Measurements from ENCODE around the gene SPTBN5.

Gene SPTBN5

GRCh38 chr15:41903782-41904181 lies 9.9 kb upstream of the SPTBN5 start:
- no peak for DNase-seq (ENCODE audit: low spot score)

- no peak for DNase-seq (ENCODE audit: low spot score)
These were observed 7.6 kb upstream of the SPTBN5 start for GRCh38 chr15:41901431-41901830.

DNA sequence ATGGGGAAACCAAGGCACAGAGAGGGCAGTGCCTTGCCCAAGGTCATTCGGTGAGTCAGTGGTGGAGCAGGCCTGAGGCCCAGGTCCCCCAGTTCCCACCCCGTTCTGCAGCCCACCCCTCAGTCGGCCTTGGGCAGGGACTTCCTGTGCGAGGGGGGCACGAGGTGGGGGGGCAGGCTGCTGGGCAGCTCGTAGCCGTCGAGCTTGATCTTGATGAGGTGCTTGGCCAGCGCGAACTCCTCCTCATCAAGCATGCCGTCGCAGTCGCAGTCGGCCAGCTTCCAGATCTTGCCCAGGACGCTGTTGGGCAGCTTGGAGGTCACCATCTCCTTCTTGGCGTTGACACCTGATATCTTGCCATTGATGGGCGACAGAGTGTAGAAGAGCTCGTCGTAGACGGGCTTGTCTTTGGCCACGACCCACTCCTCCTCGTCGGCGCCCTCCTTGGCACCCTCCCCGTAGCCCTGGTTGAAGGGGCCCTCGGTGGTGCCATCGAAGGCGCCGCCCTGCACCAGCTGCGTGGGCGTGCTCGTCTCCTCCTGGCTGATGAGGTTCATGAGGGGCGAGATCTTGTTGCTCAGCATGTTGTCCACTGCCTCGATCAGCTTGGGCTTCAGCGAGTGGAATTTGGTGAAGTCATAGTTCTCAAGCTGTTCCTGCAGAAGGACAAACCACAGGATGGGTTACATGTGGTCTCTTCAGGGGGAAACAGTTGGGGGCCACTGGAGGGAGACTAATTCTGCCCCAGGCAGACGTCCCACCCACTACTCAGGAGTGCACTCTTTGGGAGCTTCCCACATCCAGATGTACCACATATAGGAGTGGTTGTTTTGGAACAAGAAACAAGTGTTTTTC lies 6.9 kb upstream of the SPTBN5 start:
- no peak for DNase-seq (ENCODE audit: low spot score)

- no peak for DNase-seq (ENCODE audit: low spot score)
These were observed 6.1 kb upstream of the SPTBN5 start for GRCh38 chr15:41899854-41900442.

DNA sequence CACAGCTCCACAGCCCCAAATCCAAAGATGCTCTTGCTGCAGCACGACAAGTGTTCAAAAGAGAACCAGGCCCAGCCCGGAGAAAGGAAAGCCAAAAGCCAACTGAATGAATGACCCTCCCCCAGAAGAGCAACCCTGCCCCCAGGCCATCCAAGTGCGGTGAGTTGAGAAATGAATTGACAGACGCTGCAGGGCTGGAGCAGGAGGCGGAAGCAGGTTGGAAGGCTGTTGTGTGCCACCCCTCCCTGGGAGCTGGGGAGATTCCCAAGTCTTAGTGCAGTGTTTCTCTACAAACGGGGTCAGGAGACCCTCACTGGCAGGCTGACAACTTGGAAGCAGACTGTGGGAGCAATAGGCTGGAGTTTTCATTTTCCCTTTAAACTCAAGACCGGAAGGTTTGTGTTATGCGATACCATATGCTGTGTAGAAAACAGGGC lies 3.5 kb upstream of the SPTBN5 start:
- DNase-seq (ENCODE audit: low spot score) = no peak

DNA sequence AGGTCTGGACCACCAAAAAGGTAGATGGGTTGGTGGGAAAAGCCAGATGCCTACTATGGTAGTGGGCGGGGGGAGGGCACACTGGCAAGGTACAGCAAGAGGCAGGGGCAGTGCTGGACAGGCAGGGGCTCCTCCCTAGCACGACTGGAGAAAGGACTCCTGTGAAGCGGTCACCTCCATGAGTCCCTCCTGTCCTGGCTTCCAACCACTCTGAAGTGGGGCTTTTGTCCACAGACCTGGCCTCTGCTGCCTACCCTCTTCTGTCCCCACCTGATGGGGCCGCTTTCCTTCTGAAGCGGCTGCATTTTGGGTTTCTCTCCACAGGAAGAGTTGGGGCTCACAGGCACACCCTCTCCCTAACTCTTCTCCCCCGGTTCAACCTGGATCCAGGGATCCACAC lies 2.7 kb upstream of the SPTBN5 start:
- DNase-seq (ENCODE audit: low spot score) = no peak

DNA sequence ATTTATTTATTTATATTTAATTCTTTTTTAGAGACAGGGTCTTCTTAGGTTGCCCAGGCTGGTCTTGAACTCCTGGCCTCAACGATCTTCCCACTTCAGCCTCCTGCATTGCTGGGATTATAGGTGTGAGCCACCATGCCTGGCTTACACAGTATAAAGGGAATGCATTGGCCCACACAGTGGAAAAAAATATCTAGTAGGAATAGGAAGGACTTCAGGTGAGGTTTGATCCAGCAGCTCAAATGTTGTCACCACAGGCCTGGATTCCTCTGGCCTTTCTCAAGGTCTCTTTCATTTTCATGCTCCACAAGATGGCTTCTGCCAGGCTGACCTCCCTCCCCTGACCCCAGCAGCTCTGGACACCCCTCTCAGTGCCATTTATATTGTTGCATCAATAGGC lies 2.1 kb upstream of the SPTBN5 start:
- no peak for DNase-seq (ENCODE audit: low spot score)

DNA sequence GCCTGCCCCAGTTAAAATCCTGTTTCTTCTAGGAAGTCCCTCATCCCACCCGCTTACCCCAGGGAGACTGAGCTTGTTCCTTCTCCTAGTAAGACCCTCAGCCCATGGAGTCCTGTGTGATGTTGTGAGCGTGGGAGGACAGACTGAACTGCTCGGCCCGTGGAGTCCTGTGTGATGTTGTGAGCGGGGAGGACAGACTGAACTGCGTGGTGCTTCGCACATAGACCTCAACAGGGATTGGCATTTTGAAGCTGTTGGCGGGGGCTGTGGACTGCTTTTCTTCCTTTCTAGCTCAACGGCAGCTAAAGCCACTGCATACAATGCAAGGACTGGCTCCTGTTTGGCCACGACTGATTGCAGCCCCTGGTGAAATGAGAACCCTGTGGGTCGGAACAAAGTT lies 1.6 kb upstream of the SPTBN5 start:
- DNase-seq (ENCODE audit: low spot score) = no peak

- DNase-seq (ENCODE audit: low spot score) = no peak
These were observed 1.1 kb upstream of the SPTBN5 start for GRCh38 chr15:41894791-41895463.

DNA sequence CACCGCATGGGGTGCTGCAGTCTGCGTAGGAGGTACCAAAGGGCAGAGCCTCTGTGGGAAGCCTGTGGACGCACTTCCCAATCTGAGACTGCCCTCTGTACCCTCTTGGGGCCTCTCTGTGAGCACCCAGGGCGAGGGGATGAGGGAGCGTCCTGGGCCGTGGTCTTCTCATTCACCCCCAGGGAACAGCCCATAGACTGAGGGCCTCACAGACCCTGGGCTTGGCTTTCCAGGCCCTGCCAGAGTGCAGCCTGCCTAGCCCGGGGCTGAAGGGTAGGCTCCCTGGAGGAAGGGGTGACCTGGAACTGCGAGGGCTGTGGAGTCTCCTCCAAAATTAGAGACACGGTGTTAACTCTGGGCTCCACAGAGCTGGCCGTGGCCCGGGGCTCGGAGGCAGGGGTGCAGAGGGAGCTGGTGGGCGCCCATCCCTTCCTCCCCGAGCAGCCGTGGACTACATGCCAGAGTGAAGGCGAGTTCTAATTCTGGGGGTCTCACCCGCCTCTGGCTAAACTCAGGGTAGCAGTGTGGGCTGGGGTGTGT lies 468 bp upstream of the SPTBN5 start:
- DNase-seq (ENCODE audit: low spot score) = no peak

- no peak for DNase-seq (ENCODE audit: low spot score)
These were observed 1.0 kb downstream of the SPTBN5 start for GRCh38 chr15:41892621-41893421.

DNA sequence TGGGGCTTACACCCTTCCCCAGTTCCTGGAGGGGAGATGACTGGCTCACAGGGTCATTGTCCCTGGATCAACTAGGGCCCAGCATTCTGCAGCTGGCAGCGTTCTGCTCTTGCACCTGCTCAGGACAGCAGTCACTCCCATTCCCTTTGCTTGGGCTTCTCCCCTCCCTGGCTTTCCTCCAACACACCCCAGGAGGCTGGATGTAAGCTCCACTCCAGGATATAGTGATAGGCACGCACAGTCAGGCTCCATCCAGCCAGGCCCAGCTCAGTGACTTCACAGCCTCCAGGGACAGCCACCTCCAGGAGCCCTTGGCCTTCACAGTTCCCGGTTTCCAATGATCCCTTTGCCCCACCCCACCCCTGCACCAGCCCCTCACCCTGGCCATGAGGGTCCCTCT lies 1.9 kb downstream of the SPTBN5 start:
- no peak for DNase-seq (ENCODE audit: low spot score)

- no peak for DNase-seq (ENCODE audit: low spot score)
These were observed 2.6 kb downstream of the SPTBN5 start for GRCh38 chr15:41891226-41891625.

DNA sequence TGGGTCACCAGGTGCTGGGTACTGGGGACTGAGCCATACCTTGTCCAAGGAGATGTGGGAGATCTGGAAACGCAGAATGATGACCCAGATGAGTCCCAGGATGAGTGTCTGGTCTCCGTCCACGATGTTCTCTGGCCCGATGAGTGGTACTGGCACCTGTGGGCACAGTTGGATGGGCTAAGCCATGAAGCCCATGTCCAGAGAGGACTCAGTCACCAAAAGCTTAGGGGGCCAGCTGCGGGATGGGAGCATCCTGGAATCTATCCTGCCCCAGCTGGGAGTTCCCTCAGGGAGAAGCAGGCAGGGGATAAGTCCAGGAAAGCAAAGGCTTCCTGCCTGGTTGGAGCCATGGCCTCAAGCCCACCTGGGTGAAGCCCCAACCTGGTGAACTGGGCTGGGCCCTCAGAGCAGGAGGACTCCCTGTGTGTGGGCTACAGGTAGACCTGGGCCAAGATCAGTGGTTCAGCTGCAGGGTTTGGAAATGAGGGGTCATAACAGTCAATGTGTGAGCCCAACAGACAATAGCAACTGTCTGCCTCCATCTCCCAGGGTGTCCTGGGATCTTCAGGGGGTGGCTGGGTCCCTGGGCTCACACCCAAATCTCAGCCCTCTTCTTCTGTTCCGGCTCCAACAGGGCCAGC lies 3.7 kb downstream of the SPTBN5 start:
- no peak for DNase-seq (ENCODE audit: low spot score)

GRCh38 chr15:41888662-41889253 lies 5.1 kb downstream of the SPTBN5 start:
- no peak for DNase-seq (ENCODE audit: low spot score)

- no peak for DNase-seq (ENCODE audit: low spot score)
These were observed 6.0 kb downstream of the SPTBN5 start for GRCh38 chr15:41887893-41888292.

GRCh38 chr15:41887161-41887560 lies 6.7 kb downstream of the SPTBN5 start:
- DNase-seq (ENCODE audit: low spot score) = no peak

DNA sequence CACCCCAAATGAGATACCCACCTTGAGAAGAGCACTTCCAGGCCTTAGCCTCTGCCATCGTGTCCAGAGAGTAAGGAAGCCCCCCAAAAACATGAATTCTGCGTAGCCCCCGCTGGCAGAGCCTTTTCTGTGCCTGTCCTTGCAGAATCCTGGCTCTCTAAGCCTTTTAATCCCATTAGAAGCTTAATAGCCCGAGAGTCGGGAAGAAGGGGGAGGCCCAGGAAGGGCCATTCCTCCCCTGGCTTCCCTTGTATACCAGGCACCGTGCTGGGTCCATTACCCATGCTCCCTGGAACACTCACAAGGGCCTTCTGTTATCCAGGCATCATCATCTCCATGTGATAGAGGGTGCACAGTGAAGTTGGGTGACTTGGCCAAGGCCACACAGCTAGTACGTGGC lies 7.1 kb downstream of the SPTBN5 start:
- no peak for DNase-seq (ENCODE audit: low spot score)

DNA sequence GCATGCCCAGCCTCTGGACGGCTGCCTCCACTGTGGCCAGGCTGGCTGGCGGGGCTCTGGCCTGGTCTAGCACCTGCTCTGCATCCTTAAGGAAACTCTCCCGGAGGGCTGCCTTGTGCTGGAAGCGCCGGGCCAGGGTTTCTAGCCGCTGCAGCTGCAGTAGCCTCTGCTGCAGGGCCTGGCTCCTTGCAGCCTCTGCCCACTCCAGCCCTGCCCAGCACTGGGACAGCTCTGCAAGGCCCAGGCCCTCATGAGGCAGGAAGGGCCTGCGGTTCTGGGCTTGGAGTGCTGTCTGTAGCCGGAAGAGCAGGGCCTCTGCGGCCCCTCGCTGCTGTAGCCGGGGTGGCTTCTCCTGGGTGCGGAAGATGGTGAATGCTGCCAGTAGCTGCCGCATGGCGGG lies 8.0 kb downstream of the SPTBN5 start:
- no peak for DNase-seq (ENCODE audit: low spot score)

DNA sequence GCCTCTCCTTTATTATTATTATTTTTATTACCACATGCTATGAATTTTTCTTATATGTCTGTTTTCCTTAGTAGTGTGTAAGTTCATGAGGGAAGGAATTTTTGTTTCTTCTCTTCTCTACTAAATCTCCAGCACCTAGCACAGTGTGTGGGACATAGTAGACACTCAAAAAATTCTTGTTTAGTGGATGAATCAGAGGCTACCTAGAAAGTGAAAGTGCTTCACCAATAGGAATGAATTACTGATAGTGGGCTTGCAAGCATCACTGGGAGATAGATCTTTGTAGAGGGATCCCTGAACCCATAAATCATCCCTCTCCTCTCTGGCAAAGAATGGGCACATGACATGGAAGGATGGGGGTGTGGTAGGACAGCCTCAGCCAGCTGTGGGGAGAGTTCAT lies 8.5 kb downstream of the SPTBN5 start:
- no peak for DNase-seq (ENCODE audit: low spot score)

GRCh38 chr15:41884458-41884857 lies 9.4 kb downstream of the SPTBN5 start:
- no peak for DNase-seq (ENCODE audit: low spot score)
